AG04449 (cell line): ENCODE results near the gene COL26A1.
"Not testable (repeated sequence)": the region's sequence is repeated elsewhere in the genome, so short reads cannot be mapped to it uniquely, and the experiment has no call there.

Source experiments
- CTCF ChIA-PET: fragments of 350-600 bp; formaldehyde crosslinking; extraction: SDS; loops from one replicate; lab custom pipeline; 2021; ENCODE audit warnings: antibody characterized with exemption; lab: Yijun Ruan, JAX
- POLR2A ChIA-PET: fragments of 400-600, 350-600 bp; formaldehyde crosslinking; extraction: SDS; loops from one replicate; lab custom pipeline; 2020; ENCODE audit warnings: antibody characterized with exemption, inconsistent platforms; lab: Yijun Ruan, JAX
- DNase-seq: peaks from one replicate; pipeline ENCODE4 v3.0.0-alpha.2; 2010; ENCODE audit warnings: low read depth, low spot score
- H3K4me3 ChIP-seq: 2 replicates; pipeline ENCODE4 v1.5.1; 2011; ENCODE audit warnings: low read depth, mild to moderate bottlenecking, control low read depth, low read length
- CTCF ChIP-seq: IDR thresholded peaks from one replicate; pipeline ENCODE4 v1.5.1; 2011; ENCODE audit warnings: mild to moderate bottlenecking, moderate library complexity, low read length, control low read depth, inconsistent platforms; ENCODE audit not compliant: insufficient read depth; ENCODE audit errors: missing control alignments

The COL26A1 gene

DNA sequence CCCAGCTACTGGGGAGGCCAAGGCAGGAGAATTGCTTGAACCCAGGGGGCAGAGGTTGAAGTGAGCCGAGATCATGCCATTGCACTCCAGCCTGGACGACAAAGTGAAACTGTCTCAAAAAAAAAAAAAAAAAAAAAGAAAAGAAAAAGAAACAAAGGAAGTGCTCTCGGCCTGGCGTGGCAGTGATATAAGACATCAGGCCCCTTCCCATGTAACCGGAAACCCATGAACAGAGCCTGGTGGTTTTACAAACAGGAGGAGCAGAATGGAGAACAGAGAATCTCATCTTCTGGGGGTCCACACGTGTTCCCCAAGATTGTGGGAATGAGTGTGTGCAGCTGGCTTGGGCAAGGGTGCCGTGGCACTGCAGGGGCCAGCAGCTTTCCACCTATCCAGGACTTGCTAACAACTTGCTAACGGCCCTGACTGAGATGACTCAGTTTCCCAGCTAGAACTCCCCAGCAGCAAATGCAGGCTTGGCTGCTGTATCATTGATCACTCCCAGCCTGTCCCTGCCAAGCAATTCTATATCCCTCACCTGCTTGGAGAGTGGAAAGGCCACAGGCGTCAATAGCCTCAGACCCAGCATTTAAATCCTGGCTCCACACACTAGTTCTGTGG lies 103.0 kb downstream of the COL26A1 start:
- POLR2A ChIA-PET, result no interaction called here
- CTCF ChIA-PET, result no interaction called here
- no peak for DNase-seq
- no peak for TF ChIP-seq CTCF
- H3K4me3 ChIP-seq, result no peak overlapping the region

DNA sequence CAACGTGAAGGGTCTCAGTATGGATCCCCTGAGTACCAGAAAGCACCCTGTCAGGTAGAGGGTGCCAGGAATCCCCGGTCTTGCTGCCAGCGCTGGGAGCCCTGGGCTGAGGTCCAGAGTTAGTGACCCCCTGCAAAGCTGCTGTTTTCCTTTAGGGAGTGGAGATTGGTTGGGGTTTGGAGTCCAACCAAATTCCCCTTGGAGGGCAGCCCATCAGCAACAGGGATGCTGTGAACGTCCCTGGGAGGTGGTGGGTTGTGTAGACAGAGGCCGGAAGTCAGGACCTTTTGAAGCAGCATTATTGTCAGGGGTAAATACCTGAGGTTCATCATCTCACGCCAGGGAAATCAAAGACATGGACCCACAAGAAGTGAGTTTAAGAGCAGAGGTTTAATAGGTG lies 104.2 kb downstream of the COL26A1 start:
- TF ChIP-seq CTCF, result no peak
- CTCF ChIA-PET, result no interaction called here
- no peak overlapping the region for H3K4me3 ChIP-seq
- POLR2A ChIA-PET, result no interaction called here
- DNase-seq, result no peak

DNA sequence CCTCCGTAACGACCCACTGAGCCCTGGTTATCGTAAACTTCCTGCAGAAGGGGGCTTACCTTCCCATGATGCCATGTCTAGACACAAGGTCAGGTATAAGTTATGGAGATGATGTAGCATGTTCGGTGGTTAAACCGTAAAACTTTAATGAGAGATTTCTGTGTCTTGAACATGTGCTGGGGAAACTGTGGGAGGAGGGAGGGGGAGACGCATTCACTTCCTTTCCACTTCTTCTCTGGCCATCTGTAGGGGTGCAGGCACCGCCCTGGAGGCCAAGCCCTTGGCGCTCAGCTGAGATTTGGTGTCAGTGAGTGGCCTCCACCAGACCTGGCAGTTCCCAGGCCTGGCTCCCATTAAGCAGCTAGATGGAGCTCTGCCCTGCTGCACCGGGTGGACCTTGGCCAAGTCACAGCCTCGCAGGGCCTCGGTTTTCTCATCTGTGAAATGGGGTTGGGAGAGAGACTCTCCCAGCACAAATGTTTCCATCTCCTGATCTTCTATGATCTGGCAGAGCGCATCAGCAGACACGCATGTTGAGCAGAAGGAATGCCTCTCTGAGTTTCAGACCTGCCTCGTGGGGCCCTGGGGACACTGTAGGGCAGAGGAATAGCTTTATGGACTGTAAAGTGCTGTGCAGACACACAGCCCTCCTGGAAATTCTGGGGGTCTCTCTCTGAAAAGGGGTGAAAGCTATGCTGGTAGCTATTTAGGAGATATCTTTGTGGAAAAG lies 106.0 kb downstream of the COL26A1 start:
- DNase-seq, result no peak
- TF ChIP-seq CTCF, result no peak
- ChIA-PET POLR2A (no interaction called here), CTCF (interaction anchor here (0.9 to 1.5 kb wide), 3 partner anchors 12 to 80 kb away, joined by 3 to 4 read pairs (median 3); no protein-coding TSS in a partner anchor)
- H3K4me3 ChIP-seq, result no peak overlapping the region

DNA sequence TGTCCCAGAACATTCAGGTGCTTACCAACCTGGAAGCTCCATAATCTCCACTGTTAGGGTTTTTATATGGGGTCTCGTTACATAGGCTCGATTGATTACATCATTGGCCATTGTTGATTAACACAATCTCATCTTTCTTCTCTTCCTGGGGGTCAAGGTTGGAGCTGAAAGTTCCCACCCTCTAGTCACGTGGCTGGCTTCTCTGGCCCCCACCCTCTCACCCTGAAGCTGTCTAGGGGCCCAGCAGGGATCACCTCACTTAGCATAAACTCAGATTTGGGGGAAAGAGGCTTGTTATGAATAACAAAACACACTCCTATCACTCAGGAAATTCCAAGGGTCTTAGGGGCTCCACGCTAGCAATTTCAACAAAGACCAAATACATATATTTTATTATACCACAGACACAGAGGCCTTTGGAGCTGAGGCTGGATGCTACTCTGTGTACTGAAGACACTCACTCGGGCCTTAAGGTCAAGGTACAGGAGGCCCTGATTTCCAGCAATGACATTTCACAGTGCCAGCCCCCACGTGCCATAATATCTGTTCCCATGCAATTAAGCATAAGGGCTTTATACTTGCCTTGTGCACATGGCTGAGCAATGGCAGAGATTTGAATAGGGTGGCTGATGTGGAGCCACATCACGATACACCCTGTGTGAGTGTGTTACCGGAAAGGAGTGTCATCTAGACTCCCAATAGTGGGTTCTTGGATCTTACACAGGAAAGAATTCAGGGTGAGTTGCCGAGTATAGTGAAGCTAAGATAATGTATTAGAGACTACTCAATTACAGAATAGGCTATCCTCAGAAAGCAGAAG lies 108.2 kb downstream of the COL26A1 start:
- TF ChIP-seq CTCF, result no peak
- no peak overlapping the region for H3K4me3 ChIP-seq
- DNase-seq, result no peak
- ChIA-PET CTCF (no interaction called here), POLR2A (no interaction called here)

- ChIA-PET POLR2A (no interaction called here), CTCF (interaction anchor here (0.7 kb wide), 1 partner anchor 109 kb away, joined by 4 read pairs; no protein-coding TSS in a partner anchor)
- TF ChIP-seq CTCF, result no peak
- H3K4me3 ChIP-seq, result no peak overlapping the region
- no peak for DNase-seq
Measured at GRCh38 chr7:101474178-101474577, 111.5 kb downstream of the COL26A1 start.

DNA sequence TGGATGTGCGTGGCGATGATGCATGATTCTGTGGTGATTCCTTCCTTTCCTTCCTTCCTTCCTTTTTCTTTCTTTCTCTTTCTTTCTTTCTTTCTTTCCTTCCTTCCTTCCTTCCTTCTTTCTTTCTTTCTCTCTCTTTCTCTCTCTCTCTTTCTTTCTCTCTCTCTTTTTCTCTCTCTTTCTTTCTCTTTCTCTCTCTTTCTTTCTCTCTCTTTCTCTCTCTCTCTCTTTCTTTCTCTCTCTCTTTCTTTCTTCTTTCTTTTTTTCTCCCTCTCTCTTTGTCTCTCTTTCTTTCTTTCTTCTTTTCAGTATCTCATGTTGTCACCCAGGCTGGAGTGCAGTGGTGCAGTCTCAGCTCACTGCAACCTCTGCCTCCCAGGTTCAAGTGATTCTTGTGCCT lies 113.0 kb downstream of the COL26A1 start:
- POLR2A ChIA-PET, CTCF ChIA-PET, DNase-seq, H3K4me3 ChIP-seq: not testable (repeated sequence)
